MM.1S (cell line): ENCODE results near the gene UTF1.

ENCODE experiments used
- DNase-seq: peaks from one replicate; pipeline ENCODE4 v3.0.0-alpha.2; 2015
- H2AFZ ChIP-seq: fragments of 300-600 bp; sonication (generic); 2 replicates; pipeline ENCODE4 v1.6.0; 2016; ENCODE audit warnings: antibody characterized with exemption, low read length
- H3F3A ChIP-seq: fragments of 300-600 bp; sonication (generic); 2 replicates; pipeline ENCODE4 v1.6.1; 2016; ENCODE audit warnings: mild to moderate bottlenecking, antibody characterized with exemption, low read length, moderate library complexity, mixed read lengths; ENCODE audit not compliant: insufficient read depth
- H3K27ac ChIP-seq: fragments of 300-600 bp; sonication (generic); 2 replicates; pipeline ENCODE4 v1.5.1; 2016; ENCODE audit warnings: mild to moderate bottlenecking, low read length
- H3K27me3 ChIP-seq: fragments of 300-600 bp; sonication (generic); replicated peaks from 2 replicates; pipeline ENCODE4 v1.6.0; 2016; ENCODE audit warnings: low read length; ENCODE audit not compliant: insufficient read depth
- H3K36me3 ChIP-seq: fragments of 300-600 bp; sonication (generic); replicated peaks from 2 replicates; pipeline ENCODE4 v1.6.1; 2016; ENCODE audit warnings: mild to moderate bottlenecking, low read length, mixed read lengths; ENCODE audit not compliant: insufficient read depth
- H3K4me1 ChIP-seq: fragments of 300-600 bp; sonication (generic); 2 replicates; pipeline ENCODE4 v1.6.1; 2016; ENCODE audit warnings: low read length, mixed read lengths
- H3K4me2 ChIP-seq: fragments of 300-600 bp; sonication (generic); 2 replicates; pipeline ENCODE4 v1.6.0; 2016; ENCODE audit warnings: low read depth, low read length
- H3K4me3 ChIP-seq: fragments of 300-600 bp; sonication (generic); 2 replicates; pipeline ENCODE4 v1.5.1; 2016; ENCODE audit warnings: low read length, mixed read lengths
- H3K79me2 ChIP-seq: fragments of 300-600 bp; sonication (generic); 2 replicates; pipeline ENCODE4 v1.6.1; 2016; ENCODE audit warnings: mixed run types, low read length, mixed read lengths
- H3K9ac ChIP-seq: fragments of 300-600 bp; sonication (generic); 2 replicates; pipeline ENCODE4 v1.6.1; 2016; ENCODE audit warnings: low read length, mixed read lengths
- H3K9me2 ChIP-seq: fragments of 300-600 bp; sonication (generic); replicated peaks from 2 replicates; pipeline ENCODE4 v1.6.1; 2016; ENCODE audit warnings: mild to moderate bottlenecking, low read length, mixed read lengths; ENCODE audit not compliant: insufficient read depth
- H3K9me3 ChIP-seq: fragments of 300-600 bp; sonication (generic); replicated peaks from 2 replicates; pipeline ENCODE4 v1.6.1; 2016; ENCODE audit warnings: mild to moderate bottlenecking, low read length, mixed read lengths; ENCODE audit not compliant: insufficient read depth
- H4K20me1 ChIP-seq: fragments of 300-600 bp; sonication (generic); 2 replicates; pipeline ENCODE4 v1.6.1; 2016; ENCODE audit warnings: mild to moderate bottlenecking, low read length, moderate library complexity, mixed read lengths; ENCODE audit not compliant: insufficient read depth
- EZH2 ChIP-seq: fragments of 300-600 bp; sonication (generic); optimal IDR thresholded peaks from 2 replicates; pipeline ENCODE3; 2017; ENCODE audit warnings: low read depth, mild to moderate bottlenecking, antibody characterized with exemption, low read length, mixed read lengths
- EZH2phosphoT487 ChIP-seq: fragments of 300-600 bp; sonication (generic); IDR thresholded peaks from 2 replicates; pipeline ENCODE4 v1.6.1; 2018; ENCODE audit warnings: antibody characterized with exemption, low read length
- TF ChIP-seq, protein P1 (sequence below): fragments of 300-600 bp; sonication (generic); IDR thresholded peaks from 2 replicates; pipeline ENCODE4 v1.5.1; 2016; ENCODE audit warnings: antibody characterized with exemption, low read length, mixed read lengths

Gene UTF1

DNA sequence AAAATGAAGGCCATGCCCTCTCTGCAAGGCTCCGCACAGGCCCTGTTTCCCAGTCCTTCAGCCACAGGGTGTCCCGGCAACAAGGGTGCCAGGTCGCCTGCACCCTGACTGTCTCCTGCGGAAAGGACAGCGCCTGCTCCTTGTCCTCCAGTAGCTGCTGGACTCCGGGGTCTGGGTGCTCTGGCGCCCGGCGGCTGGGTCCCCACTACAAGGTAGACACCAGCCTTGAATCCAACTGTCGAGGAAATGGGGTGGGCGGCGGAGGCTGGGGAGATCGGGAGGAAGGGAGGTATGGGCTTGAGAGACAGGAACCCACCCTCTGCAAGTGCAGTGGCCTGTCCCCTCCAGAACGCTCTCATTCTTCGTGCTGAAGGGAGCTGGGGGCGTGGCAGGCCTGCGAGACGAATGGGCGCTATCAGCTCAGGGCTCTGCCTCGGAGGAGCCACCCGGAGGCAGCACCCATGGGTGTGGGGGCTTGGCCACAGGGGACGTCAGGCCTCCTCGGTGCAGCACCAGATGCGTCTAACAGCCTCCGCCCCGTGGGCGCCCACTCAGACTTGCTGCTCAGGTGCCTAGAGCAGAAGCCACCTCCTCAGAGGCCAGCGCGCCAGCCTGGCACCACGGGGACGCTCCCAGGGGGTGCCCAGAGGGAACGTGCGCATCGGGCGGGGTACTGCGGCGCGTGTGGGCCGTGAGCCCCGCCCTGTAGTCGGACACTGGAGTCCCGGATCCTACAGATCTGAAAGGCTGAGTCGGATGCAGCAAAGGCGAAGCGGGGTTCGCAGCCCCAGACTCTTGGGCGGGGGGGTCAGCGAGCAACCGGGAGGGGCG, 31.1 kb downstream of the UTF1 start:
- H3K9ac ChIP-seq = peak overlapping the region; percentile 83
- 0 out of 2 replicates have a peak, but pooled peaks cover 3% of the 10 kb centered on the region for H4K20me1 ChIP-seq
- H3K36me3 ChIP-seq = no peaks in the 10 kb centered on the region
- peaks cover 26% of the 10 kb centered on the region for H3K4me1 ChIP-seq
- H3K4me2 ChIP-seq = peak overlapping the region; percentile 100
- H3K4me3 ChIP-seq = peak overlapping the region; percentile 80
- TF ChIP-seq EZH2phosphoT487 (no peak), EZH2 (no peak)
- TF ChIP-seq, protein P1, sequence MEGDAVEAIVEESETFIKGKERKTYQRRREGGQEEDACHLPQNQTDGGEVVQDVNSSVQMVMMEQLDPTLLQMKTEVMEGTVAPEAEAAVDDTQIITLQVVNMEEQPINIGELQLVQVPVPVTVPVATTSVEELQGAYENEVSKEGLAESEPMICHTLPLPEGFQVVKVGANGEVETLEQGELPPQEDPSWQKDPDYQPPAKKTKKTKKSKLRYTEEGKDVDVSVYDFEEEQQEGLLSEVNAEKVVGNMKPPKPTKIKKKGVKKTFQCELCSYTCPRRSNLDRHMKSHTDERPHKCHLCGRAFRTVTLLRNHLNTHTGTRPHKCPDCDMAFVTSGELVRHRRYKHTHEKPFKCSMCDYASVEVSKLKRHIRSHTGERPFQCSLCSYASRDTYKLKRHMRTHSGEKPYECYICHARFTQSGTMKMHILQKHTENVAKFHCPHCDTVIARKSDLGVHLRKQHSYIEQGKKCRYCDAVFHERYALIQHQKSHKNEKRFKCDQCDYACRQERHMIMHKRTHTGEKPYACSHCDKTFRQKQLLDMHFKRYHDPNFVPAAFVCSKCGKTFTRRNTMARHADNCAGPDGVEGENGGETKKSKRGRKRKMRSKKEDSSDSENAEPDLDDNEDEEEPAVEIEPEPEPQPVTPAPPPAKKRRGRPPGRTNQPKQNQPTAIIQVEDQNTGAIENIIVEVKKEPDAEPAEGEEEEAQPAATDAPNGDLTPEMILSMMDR = no peak
- H2AFZ ChIP-seq = peak overlapping the region; percentile 75
- peaks cover 11% of the 10 kb centered on the region for H3K27me3 ChIP-seq
- no peaks in the 10 kb centered on the region for H3K79me2 ChIP-seq
- H3F3A ChIP-seq = peaks cover 36% of the 10 kb centered on the region
- peak; percentile 51 for DNase-seq
- H3K9me3 ChIP-seq = no peaks in the 10 kb centered on the region
- peak overlapping the region; percentile 32; the same call in 1 of the 2 replicates for H3K27ac ChIP-seq
- H3K9me2 ChIP-seq = no peaks in the 10 kb centered on the region

DNA sequence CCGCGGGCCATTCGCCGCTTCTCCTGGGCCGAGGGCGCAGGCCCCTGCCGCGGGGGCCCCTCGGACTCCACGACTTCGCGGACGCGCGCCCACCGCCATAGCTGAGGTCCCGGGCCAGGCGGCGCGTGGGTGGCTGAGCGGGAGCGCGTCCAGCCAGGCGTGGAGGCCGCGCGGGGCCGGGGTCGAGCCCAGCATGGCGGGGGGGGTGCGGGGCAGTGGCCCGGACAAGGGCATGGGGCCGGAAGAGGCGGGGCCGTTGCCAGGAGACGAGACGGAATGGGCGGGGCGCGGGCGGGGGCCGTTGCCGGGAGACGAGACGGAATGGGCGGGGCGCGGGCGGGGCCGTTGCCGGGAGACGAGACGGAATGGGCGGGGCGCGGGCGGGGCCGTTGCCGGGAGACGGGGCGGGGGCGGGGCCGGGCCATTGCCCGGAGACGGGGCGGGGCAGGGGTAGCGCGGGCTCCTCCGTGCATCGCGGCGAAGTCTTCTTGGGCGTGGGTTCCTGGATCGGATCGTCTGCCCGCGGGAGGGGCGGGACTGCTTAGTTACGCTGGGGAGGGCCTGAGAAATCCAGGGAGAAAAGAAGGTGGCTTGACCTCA, 31.8 kb downstream of the UTF1 start:
- Histone ChIP-seq H3K9ac (peak overlapping the region; percentile 83), H3K9me2 (no peaks in the 10 kb centered on the region), H3K79me2 (no peaks in the 10 kb centered on the region), H3K36me3 (no peaks in the 10 kb centered on the region), H4K20me1 (0 out of 2 replicates have a peak, but pooled peaks cover 3% of the 10 kb centered on the region), H3F3A (peaks cover 36% of the 10 kb centered on the region), H3K9me3 (no peaks in the 10 kb centered on the region), H3K4me2 (peak overlapping the region; percentile 100), H3K27ac (peak overlapping the region; percentile 32; the same call in 1 of the 2 replicates), H3K4me3 (peak overlapping the region; percentile 80), H3K27me3 (peaks cover 6% of the 10 kb centered on the region; the same call in 1 of the 2 replicates), H2AFZ (peak overlapping the region; percentile 75), H3K4me1 (peaks cover 26% of the 10 kb centered on the region)
- peak; percentile 72 for DNase-seq
- TF ChIP-seq EZH2phosphoT487 (no peak), EZH2 (no peak)
- TF ChIP-seq, protein P1 = no peak

DNA sequence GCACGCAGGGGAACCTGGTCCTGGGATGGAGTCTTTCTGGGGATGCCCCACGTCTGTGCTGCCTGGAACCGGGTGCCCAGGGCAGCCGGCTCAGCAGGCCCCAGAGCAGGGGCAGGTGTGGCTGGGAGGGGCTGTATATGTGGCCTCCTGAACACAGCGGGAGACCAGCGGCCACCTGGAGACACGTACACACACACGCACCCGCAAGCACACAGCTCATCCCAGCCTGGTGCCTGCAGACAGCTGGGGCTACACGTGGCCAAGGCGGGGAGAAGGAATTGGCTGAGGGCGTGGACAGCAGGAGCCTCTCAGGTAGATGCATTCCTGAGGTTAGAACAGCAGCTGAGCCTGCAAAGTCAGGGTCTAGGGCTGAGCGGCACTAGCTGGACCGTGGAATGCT, 32.7 kb downstream of the UTF1 start:
- DNase-seq = no peak
- TF ChIP-seq EZH2 = no peak
- no peaks in the 10 kb centered on the region for H3K36me3 ChIP-seq
- no peak overlapping the region for H3K9ac ChIP-seq
- H3K4me3 ChIP-seq = no peak overlapping the region
- 0 out of 2 replicates have a peak, but pooled peaks cover 3% of the 10 kb centered on the region for H4K20me1 ChIP-seq
- H3K4me2 ChIP-seq = no peak overlapping the region
- H3K27me3 ChIP-seq = no peaks in the 10 kb centered on the region
- H3K79me2 ChIP-seq = no peaks in the 10 kb centered on the region
- H3K4me1 ChIP-seq = peaks cover 26% of the 10 kb centered on the region
- H3K9me2 ChIP-seq = no peaks in the 10 kb centered on the region
- no peak overlapping the region for H3K27ac ChIP-seq
- H3F3A ChIP-seq = peaks cover 36% of the 10 kb centered on the region
- H2AFZ ChIP-seq = no peak overlapping the region
- H3K9me3 ChIP-seq = no peaks in the 10 kb centered on the region
